Parathyroid adenoma (tissue), 2 donors: ENCODE measurements around the gene ARL13A.
"Not testable (repeated sequence)": the region's sequence is repeated elsewhere in the genome, so short reads cannot be mapped to it uniquely, and the experiment has no call there.

Experiments used
- H2AFZ ChIP-seq: fragments of 300-600 bp; sonication (generic); one replicate; pipeline ENCODE4 v1.7.0; 2017; ENCODE audit warnings: antibody characterized with exemption, mild to moderate bottlenecking
- H3K27ac ChIP-seq: fragments of 300-600 bp; sonication (generic); one replicate; pipeline ENCODE4 v1.7.0; 2017
- H3K27me3 ChIP-seq: fragments of 300-600 bp; sonication (generic); one replicate; pipeline ENCODE4 v1.7.0; 2017; ENCODE audit warnings: low read length; ENCODE audit not compliant: control insufficient read depth, insufficient read depth
- H3K36me3 ChIP-seq: fragments of 300-600 bp; sonication (generic); one replicate; pipeline ENCODE4 v1.7.0; 2017; ENCODE audit warnings: low read length; ENCODE audit not compliant: control insufficient read depth, insufficient read depth
- H3K4me1 ChIP-seq: fragments of 300-600 bp; sonication (generic); one replicate; pipeline ENCODE4 v1.7.0; 2017; ENCODE audit warnings: control low read depth
- H3K4me2 ChIP-seq: fragments of 300-600 bp; sonication (generic); one replicate; pipeline ENCODE4 v1.7.0; 2017; ENCODE audit warnings: low read length
- H3K4me3 ChIP-seq: fragments of 300-600 bp; sonication (generic); one replicate; pipeline ENCODE4 v1.7.0; 2017; ENCODE audit warnings: low read depth, low read length
- H3K79me2 ChIP-seq: fragments of 300-600 bp; sonication (generic); one replicate; pipeline ENCODE4 v1.7.0; 2017; ENCODE audit warnings: control low read depth
- H3K9ac ChIP-seq: fragments of 300-600 bp; sonication (generic); one replicate; pipeline ENCODE4 v1.7.0; 2017; ENCODE audit warnings: mild to moderate bottlenecking
- H3K9me3 ChIP-seq: fragments of 300-600 bp; sonication (generic); one replicate; pipeline ENCODE4 v1.7.0; 2017; ENCODE audit warnings: low read length; ENCODE audit not compliant: control insufficient read depth
- TF ChIP-seq, protein P1 (sequence below): fragments of 300-600 bp; sonication (generic); IDR thresholded peaks from one replicate; pipeline ENCODE4 v1.7.0; 2017; ENCODE audit warnings: antibody characterized with exemption, mild to moderate bottlenecking
- donor health status: primary hyperparathyroidism.

ARL13A gene

DNA sequence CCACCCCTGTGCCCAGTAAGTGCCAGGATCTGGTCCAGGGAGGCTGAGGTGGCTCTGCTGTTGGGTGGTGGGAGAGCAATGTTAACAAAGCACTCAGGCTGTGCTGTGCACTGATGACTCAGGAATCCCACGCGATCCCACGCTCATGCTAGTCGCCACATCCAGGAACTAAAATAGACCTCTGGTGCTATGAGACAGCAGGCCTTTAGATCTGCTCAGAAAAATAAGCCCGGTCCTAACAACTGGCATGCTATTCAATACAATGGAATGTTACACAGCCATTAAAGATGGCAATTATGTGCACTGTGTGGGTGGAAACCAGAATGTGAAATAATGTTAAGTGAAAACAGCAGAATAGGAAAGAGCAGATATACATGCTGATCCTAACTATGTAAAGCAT is 26.0 kb downstream of the ARL13A start:
- no peak overlapping the region for H3K4me3 ChIP-seq
- no peak overlapping the region for H3K4me2 ChIP-seq
- no peaks in the 10 kb centered on the region for H3K36me3 ChIP-seq
- no peak overlapping the region for H3K9ac ChIP-seq
- H3K79me2 ChIP-seq, result no peaks in the 10 kb centered on the region
- H3K9me3 ChIP-seq, result no peaks in the 10 kb centered on the region
- H3K27me3 ChIP-seq, result no peaks in the 10 kb centered on the region
- H2AFZ ChIP-seq, result no peak overlapping the region
- TF ChIP-seq, protein P1, sequence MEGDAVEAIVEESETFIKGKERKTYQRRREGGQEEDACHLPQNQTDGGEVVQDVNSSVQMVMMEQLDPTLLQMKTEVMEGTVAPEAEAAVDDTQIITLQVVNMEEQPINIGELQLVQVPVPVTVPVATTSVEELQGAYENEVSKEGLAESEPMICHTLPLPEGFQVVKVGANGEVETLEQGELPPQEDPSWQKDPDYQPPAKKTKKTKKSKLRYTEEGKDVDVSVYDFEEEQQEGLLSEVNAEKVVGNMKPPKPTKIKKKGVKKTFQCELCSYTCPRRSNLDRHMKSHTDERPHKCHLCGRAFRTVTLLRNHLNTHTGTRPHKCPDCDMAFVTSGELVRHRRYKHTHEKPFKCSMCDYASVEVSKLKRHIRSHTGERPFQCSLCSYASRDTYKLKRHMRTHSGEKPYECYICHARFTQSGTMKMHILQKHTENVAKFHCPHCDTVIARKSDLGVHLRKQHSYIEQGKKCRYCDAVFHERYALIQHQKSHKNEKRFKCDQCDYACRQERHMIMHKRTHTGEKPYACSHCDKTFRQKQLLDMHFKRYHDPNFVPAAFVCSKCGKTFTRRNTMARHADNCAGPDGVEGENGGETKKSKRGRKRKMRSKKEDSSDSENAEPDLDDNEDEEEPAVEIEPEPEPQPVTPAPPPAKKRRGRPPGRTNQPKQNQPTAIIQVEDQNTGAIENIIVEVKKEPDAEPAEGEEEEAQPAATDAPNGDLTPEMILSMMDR, result no peak
- H3K27ac ChIP-seq, result no peak overlapping the region
- no peaks in the 10 kb centered on the region for H3K4me1 ChIP-seq

DNA sequence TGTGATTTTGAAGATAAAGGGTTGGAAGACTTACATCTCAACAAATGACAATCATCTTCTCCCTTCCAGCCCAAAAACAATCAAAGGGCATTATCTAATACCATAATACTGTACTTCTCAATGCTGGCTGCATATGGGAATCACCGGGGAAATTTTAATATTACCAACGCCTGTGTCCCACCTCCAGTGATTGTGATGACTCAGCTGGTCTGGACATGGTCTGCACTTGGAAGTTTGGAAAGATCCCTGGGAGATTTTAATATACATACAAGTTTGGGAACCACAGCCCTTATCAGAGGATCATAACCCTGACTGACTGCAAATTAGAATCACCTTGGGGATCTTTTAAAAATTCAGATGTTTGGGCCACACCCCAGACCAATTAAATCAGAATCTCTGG is 29.9 kb downstream of the ARL13A start:
- H3K9ac ChIP-seq, result no peak overlapping the region
- H2AFZ ChIP-seq, result no peak overlapping the region
- H3K27ac ChIP-seq, result no peak overlapping the region
- no peaks in the 10 kb centered on the region for H3K79me2 ChIP-seq
- H3K36me3 ChIP-seq, result no peaks in the 10 kb centered on the region
- H3K4me1 ChIP-seq, result no peaks in the 10 kb centered on the region
- H3K27me3 ChIP-seq, result no peaks in the 10 kb centered on the region
- H3K9me3 ChIP-seq, result no peaks in the 10 kb centered on the region
- no peak overlapping the region for H3K4me3 ChIP-seq
- TF ChIP-seq, protein P1, result no peak
- H3K4me2 ChIP-seq, result no peak overlapping the region

DNA sequence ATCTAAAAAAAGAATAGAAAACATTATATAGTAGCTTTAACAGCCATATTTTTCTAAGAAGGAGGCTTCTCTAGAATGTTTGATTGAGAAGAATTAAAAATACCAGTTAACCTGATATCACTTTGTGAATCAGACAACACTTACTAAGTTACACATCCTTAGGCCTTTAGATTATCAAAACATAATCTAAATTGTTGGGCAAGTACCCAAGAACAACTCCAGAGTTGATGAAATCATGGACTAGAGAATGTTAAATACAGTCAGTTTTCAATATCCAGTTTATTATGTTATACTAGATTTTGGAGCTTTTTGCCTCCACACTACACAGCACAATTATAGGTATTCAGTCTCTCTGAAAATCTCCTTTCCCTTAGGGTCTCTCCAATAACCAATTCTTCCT is 39.6 kb downstream of the ARL13A start:
- H2AFZ ChIP-seq, result no peak overlapping the region
- H3K9ac ChIP-seq, result no peak overlapping the region
- no peaks in the 10 kb centered on the region for H3K4me1 ChIP-seq
- TF ChIP-seq, protein P1, result no peak
- no peaks in the 10 kb centered on the region for H3K9me3 ChIP-seq
- no peak overlapping the region for H3K27ac ChIP-seq
- H3K4me3 ChIP-seq, result no peak overlapping the region
- H3K4me2 ChIP-seq, result no peak overlapping the region
- H3K27me3 ChIP-seq, result no peaks in the 10 kb centered on the region
- H3K79me2 ChIP-seq, result no peaks in the 10 kb centered on the region
- H3K36me3 ChIP-seq, result no peaks in the 10 kb centered on the region

DNA sequence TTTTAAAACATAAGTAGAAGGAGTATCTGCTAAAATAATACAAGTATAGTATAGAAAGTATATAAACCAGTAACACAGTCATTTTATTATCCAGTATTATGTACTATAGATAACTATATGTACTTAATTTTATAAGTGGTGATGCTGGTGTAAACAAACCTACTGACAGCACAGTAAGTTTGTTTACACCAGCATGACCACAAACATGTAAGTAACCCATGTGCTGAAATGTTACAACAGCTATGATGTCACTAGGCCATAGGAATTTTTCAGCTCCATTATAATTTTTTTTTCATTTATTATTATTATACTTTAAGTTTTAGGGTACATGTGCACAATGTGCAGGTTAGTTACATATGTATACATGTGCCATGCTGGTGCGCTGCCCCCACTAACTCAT is 42.5 kb downstream of the ARL13A start:
- not testable (repeated sequence) for H2AFZ ChIP-seq, H3K27ac ChIP-seq, H3K36me3 ChIP-seq, H3K4me1 ChIP-seq, H3K4me2 ChIP-seq, H3K27me3 ChIP-seq, H3K79me2 ChIP-seq, H3K9me3 ChIP-seq, H3K9ac ChIP-seq, H3K4me3 ChIP-seq

DNA sequence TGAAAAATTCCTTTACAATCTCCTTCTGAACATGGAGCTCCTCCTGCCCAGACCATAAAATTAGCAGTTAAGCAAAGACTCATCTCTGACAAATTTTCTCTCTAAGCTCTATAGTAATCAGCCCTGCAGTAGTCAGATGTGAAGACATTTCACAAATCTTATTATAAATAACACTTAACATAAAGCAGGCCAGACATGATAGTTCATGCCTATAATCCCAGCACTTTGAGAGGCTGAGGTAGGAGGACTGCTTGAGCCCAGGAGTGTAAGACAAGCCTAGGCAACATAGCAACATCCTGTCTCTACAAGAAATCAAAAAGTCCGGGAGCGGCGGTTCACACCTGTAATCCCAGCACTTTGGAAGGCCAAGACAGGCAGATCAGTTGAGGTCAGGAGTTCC is 52.5 kb downstream of the ARL13A start:
- Histone ChIP-seq H3K4me2 (no peak overlapping the region), H3K4me1 (no peaks in the 10 kb centered on the region), H3K4me3 (no peak overlapping the region), H2AFZ (no peak overlapping the region), H3K27me3 (no peaks in the 10 kb centered on the region), H3K79me2 (no peaks in the 10 kb centered on the region), H3K27ac (no peak overlapping the region), H3K36me3 (no peaks in the 10 kb centered on the region), H3K9me3 (no peaks in the 10 kb centered on the region), H3K9ac (no peak overlapping the region)
- TF ChIP-seq, protein P1, result no peak
